ENCODE data around the gene TLE3. TPM values are rescaled to one million over a fixed set of nuclear protein-coding genes. Genes with fewer than 3 reads are reported as not detected.
A peak's percentile ranks its signal among the peaks of the same experiment; 100 is the strongest.

The TLE3 gene
- total RNA-seq, 4 donors from 2014 or later, result 130 to 176 (median 140) TPM

DNA sequence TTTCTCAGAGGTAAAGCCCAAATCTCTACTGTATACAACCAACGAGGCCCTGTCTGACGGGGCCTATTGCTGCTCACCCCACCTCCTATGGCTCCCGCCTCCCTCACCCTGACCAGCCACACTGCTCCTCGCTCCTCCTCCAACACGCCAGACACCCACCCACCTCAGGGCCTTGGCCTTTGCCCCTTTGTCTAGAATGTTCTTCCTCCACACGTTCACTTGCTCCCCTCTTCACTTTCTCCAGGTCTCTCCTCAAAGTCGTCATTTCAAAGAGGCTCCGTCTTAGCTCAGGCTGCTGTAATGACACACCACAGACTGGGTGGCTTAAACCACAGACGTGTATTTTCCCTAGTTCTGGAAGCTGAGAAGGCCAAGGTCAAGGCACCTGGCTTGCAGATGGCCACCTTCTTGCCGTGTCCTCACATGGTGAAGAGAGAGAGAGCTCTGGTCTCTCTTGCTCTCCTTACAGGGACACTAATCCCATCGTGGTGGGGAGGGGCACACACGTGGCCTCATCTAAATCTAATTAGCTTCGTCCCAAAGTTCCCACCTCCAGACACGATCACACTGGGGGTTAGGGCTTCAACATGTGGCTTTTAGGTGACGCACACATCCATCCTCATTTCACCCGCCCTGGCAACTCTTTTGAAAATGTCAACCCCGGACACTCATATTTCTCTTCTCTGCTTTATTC lies 98.2 kb downstream of the TLE3 start:
- Histone ChIP-seq H3K36me3 (no peaks in the 10 kb centered on the region), H3K27ac (no peak overlapping the region), H3K27me3 (no peaks in the 10 kb centered on the region), H3K4me3 (no peak overlapping the region), H3K4me1 (peaks cover 0 to 33% (median 15%) of the 10 kb centered on the region in 4 donors), H3K9me3 (peaks cover 0 to 2% (median 0%) of the 10 kb centered on the region in 4 donors)
- TF ChIP-seq POLR2A (IDR thresholded peaks at IDR 0.05) (no peak), CTCF (IDR thresholded peaks at IDR 0.05) (no peak)
- no peak for DNase-seq

DNA sequence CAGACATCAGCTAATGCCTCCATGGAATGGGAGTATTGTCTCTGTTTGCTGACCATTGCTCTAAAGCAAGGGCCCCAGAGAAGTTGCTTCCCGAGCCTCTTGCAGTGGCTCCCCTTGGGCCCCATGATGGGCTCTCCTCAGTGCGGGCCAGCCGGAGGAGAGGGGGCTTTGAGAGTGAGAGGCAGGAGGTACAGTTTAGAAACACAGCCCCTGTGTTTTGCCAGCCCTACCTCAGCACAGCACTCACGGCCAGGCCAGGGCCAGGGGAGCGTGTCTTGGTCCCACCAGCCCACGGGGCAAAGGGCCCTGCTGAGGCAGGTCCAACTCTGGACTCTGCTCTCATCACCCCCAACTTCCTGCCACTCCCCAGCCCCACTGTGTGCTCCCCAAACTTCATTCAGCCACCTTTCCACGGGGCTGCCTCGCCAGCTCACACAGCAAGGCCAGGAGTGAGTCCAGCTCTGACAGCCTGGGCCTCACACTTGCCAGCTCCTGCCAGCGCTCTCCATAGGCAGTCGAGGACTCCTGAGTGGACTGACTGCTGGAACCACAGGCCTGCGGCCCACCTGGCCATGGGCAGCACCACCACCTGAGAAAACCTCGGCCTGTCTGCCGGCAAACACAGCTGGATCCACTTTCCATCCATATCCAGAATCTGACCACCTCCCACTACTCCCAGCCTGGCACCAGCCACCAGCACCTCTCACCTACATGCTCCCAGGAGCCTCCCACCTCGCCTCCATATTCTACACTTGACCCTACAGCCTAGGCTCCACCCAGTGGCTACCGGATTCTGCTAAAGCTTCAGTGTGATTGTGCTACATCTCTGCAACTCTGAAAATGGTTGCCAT lies 99.0 kb downstream of the TLE3 start:
- Histone ChIP-seq H3K4me3 (no peak overlapping the region), H3K36me3 (no peaks in the 10 kb centered on the region), H3K27ac (no peak overlapping the region), H3K4me1 (peaks cover 0 to 37% (median 17%) of the 10 kb centered on the region in 4 donors), H3K9me3 (peaks cover 0 to 2% (median 0%) of the 10 kb centered on the region in 4 donors), H3K27me3 (no peaks in the 10 kb centered on the region)
- TF ChIP-seq POLR2A (IDR thresholded peaks at IDR 0.05), result no peak
- DNase-seq, result peak in 1 of 3 donors; percentile 40

DNA sequence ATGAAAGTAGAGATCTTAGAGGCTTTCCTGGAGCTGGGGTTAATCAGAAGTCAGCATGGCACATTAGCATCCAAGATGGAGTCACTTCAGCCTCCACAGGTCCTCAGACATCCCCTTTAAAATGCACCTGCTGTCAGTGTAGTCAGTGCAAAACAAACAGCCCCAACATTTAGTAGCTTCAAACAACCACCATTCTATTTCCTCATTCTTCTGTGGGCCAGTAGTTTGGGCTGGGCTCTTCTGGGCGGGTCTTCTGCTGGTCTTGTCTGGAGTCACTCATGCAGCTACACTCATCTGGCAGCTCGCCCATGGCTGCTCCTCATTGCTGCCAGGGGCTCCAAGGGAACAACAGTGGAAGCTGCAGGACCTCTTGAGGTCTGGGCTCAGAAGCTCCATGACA lies 99.9 kb downstream of the TLE3 start:
- peak overlapping the region in 3 of 4 donors; percentile 65 to 85 (median 82) for H3K27ac ChIP-seq
- no peaks in the 10 kb centered on the region for H3K36me3 ChIP-seq
- TF ChIP-seq CTCF (IDR thresholded peaks at IDR 0.05) (no peak), POLR2A (IDR thresholded peaks at IDR 0.05) (no peak)

More for the DNA sequence above, 99.9 kb downstream of the TLE3 start:
- H3K4me3 ChIP-seq, result no peak overlapping the region
- peak; percentile 45 to 85 (median 79) for DNase-seq
- H3K9me3 ChIP-seq, result peaks cover 0 to 2% (median 0%) of the 10 kb centered on the region in 4 donors
- H3K27me3 ChIP-seq, result no peaks in the 10 kb centered on the region
- H3K4me1 ChIP-seq, result peaks cover 0 to 39% (median 18%) of the 10 kb centered on the region in 4 donors

Small RNA genes lying within 50 kb of the gene (small RNA-seq; reads per million reads assigned to genes)
- 4.3 to 15.8 reads per million in 2 donors for gene MIR629

Data from Peyer's patch (tissue), 4 donors.